Fibroblast of skin of right quadriceps (primary cell): ENCODE results near the gene VWA3B.

ENCODE experiments used
- DNase-seq: peaks from one replicate; pipeline ENCODE4 v3.0.0-alpha.2; 2013

Gene VWA3B

DNA sequence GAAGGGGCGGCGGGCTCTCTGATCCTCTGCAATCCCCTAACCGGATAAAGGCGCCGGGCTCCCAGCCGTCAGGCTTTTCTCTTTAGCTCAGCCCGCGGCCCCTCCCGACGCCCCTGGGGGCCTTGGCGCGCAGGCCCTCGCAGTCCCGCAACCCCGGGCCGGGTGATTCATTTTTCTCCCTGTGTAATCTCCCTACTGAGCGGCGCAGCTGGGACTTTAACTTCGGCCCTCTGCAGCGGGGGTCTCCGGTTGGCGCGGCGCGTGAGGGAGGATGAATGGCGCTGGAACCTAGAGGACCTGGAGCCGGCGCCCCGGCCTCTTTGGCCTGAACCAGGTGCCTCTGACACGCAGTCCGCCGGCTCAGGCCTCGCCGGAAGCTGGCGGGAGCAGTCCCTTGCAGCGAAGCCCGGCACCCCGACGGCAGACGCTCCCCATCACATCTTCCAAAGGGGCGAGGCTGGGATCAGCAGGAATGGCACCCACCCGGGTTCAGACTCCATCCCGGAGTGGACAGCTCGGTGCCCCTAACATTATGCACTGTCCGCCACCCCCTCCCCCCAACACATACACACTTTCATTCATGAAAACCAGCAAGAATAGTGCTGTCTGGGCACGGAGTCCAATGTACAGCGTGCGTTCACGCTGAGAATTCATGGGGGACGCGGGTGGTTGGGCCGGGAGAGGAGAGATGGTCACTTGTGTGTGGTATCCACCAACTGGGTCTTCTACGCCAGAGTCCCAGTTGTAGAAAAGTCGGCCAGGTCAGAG lies 260.5 kb downstream of the VWA3B start:
- no peak for DNase-seq

GRCh38 chr2:98348066-98348561 lies 261.1 kb downstream of the VWA3B start:
- DNase-seq: no peak

DNA sequence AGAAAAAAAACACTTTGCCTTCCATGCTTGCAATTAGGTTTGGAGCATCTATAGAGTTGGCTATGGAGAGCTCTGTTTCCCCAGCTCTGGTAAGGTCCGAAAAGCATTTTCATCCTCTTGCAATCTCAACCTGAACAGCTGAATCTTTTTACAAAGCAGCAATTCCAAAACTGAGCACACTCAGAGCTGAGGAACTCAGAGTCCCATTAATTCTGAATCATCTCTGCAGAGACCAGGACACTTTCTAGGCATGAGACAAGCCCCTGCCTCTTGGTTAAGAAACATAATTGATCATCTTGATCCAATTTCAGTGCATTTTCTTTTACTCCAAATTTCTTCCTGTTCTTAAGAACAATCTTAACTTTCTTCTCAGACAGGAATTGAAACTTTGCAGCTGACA lies 263.4 kb downstream of the VWA3B start:
- no peak for DNase-seq

GRCh38 chr2:98355881-98356280 lies 268.9 kb downstream of the VWA3B start:
- DNase-seq: no peak

GRCh38 chr2:98356729-98357128 lies 269.8 kb downstream of the VWA3B start:
- no peak for DNase-seq

DNA sequence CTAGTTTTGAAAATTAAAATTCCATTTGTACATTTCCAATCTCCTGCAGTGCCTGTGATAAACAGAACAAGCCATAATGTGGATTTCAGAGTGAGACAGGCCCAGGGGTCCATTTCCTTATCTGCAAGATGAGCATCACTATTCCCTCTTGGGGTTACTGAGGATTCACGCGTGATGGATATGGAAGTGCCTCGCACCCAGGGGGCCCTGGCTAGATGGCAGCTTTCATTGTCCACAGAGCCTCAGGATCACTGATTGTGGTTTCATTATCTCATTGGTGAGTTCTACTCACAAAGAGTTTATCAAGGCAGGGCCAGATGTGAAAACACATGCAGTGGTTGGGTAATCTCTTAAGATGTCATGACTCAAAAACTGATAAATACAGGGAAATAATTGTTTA lies 270.9 kb downstream of the VWA3B start:
- no peak for DNase-seq

- DNase-seq: no peak
Measured at GRCh38 chr2:98359986-98360385, 273.0 kb downstream of the VWA3B start.
